Stimulated activated CD4-positive, alpha-beta T cell treated with anti-CD3 and anti-CD28 coated beads, Interleukin-1b, Interleukin-23, amount 100 ng/mL, for 24 hours (primary cell): ENCODE data around the gene RSPH6A.
"Not testable (repeated sequence)": the region's sequence is repeated elsewhere in the genome, so short reads cannot be mapped to it uniquely, and the experiment has no call there.

Experiments used
- DNase-seq, 4 experiments: peaks; one replicate each; pipeline ENCODE4 v3.0.0-alpha.2; 2020; ENCODE audit warnings: low read depth in 4 of 4, low spot score in 1 of 4

Gene RSPH6A

DNA sequence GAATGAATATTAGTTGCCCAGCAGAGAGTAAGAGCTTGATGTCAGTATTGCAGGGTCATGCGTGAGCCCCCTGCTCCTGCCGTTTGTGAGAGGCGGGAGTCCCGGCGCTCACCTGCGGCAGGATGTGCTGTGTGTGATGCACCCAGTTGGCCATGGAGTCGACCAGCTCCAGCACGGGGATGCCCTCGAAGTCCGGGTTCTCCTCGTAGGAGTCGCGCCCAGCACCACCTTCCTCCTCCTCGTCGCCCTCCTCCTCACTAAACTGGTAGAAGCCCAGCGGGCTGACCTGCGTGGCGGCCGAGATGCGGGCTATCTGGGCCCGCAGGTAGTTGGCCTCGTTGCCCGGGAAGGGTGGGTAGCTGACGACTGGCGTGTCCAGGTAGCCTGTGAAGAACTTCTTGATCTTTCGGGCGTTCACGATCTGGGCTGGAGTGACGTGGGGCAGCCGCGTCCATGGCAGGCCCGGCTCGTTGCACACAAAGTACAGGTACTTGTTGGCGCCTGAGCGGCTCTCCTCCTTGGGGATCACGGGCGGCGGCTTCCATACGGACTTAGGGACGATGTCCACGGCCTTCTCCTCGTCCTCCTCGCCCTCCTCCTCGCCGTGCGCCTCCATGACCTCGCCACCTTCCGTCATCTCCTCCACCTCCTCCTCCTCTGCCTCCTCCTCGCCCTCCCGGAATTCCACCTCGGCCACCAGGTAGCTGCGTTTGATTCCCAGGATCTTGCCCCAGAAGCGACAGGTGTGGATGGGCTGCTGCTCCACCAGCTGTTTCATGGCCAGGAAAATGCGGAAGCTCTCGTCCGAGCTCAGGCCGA, 10.8 kb downstream of the RSPH6A start:
- no peak for DNase-seq

DNA sequence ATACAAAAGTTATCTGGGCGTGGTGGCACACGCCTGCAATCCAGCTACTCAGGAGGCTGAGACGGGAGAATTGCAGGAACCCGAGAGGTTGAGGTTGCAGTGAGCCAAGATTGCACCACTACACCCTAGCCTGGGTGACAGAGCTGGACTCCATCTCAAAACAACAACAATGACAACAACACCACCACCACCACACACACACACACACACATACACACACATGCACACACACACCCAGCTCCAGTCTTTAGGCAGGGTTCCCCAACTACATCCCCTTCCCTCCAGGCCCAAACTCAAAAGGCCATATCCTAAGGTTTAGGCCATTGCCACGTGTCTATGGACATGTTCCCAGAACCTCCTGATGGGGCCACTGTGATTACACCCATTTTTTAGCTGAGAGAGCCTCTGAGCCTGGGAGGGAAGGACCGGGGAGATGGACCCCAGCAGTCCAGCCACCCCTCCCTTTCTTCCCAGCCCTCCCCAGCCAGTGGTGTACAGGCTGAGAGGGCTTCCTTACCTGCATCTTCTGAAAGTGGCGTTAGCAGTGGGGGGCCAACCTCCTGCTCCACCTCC, 13.4 kb downstream of the RSPH6A start:
- no peak for DNase-seq

GRCh38 chr19:45800070-45800553, 15.0 kb downstream of the RSPH6A start:
- DNase-seq, result no peak

DNA sequence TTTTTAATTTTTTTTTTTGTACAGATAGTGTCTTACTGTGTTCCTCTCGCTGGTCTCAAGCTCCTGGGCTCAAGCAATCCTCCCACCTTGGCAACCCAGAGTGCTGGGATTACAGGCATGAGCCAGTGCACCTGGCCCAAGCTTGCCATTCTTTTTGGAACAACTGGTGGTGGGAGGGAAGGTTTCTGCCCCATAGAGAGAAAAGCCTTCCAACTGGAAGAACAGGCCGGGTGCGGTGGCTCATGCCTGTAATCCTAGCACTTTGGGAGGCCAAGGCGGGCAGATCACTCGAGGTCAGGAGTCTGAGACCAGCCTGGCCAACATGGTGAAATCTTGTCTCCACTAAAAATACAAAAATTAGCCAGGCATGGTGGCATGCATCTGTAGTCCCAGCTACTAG, 15.6 kb downstream of the RSPH6A start:
- not testable (repeated sequence) for DNase-seq

DNA sequence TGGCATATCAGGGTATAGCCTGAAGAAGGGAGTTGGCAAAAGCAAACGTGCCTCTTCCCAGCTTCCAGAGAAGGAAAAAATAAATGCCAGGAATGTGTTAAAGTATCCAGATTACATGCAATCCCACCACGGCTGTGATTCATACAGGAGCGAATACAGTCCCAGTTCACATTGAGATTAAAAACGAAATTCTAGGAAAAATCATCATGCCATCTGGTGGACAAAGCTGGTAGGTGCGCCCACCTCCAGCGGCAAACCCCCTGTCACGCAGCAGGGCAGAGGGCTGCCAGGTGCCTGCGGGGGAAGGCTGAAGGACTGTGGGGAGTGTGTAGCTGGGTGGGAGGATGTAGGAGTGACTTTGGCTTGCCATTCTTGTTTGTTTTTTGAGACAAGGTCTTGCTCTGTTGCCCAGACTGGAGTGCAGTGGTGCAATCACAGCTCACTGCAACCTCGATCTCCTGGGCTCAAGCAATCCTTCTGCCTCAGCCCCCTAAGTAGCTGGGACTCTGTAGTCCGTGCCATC, 16.1 kb downstream of the RSPH6A start:
- DNase-seq, result peak in 2 of 4 experiments; percentile 31 to 39

- no peak for DNase-seq
Measured at GRCh38 chr19:45794627-45795026, 20.5 kb downstream of the RSPH6A start.

- DNase-seq, result no peak
Measured at GRCh38 chr19:45793876-45794275, 21.2 kb downstream of the RSPH6A start.

DNA sequence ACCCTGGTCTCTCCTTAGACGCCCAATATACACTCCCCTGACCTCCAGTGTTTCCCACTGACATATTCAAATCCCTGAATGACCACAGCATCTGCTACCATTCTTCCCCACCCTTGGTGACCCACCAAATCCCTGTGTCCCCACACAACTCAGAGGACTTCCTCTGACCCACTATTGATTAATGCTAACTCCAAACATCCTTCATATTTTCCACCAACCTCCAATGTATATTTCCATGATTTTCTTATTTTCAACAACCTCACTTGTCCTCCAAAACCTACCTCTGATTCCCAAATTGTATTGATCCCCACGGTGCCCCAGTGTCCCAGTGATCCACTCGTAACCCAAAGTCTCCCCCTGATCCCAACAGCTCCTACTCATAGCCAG, 21.9 kb downstream of the RSPH6A start:
- no peak for DNase-seq

GRCh38 chr19:45792470-45793177, 22.5 kb downstream of the RSPH6A start, which contains the start of gene DMWD:
TSS of gene DMWD (minus strand) at chr19:45792845. CDS start at chr19:45792756, 89 bp downstream.
- DNase-seq, result peak; percentile 99 to 100 (median 100)

GRCh38 chr19:45791744-45792469, 23.2 kb downstream of the RSPH6A start:
- no peak for DNase-seq

- no peak for DNase-seq
Measured at GRCh38 chr19:45790942-45791341, 24.2 kb downstream of the RSPH6A start.

- no peak for DNase-seq
Measured at GRCh38 chr19:45789035-45789786, 25.9 kb downstream of the RSPH6A start.

GRCh38 chr19:45786533-45786894, 28.6 kb downstream of the RSPH6A start:
- DNase-seq, result no peak

DNA sequence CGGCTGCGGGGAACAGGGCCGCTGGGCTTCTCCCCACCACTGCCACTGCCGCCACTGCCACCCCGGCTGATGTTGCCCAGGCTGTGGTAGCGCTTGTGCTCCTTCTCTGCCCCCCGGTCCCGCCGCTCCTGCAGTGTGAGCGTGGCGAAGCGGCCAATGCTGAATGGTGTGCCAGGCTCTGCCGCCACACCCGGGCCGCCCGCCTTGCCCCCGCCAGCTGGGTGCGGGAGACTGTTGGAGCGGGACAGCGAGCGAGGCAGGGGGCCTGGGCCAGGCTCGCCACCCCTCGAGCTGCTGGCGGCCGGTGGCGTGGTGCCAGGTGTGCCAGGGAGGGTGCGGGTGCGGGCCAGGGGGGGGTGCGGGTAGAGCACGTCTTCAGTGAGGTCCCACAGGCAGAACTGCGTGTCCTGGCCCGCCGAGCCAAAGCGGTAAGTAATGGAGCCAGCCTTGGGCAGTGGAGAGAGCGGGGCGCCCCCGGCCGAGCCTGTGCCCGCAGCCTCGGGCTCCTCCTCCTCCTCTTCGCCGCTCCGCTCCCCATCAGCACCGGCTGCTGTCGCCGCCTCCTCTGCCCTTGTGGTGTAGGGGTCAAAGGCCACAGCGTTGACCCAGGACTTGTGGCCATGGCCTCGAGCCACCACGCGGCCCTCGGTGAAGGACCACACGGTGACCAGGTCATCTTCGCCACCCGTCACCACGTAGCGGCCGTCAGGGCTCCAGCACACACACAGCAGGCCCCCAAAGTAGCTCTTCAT, 29.2 kb downstream of the RSPH6A start:
- no peak for DNase-seq

DNA sequence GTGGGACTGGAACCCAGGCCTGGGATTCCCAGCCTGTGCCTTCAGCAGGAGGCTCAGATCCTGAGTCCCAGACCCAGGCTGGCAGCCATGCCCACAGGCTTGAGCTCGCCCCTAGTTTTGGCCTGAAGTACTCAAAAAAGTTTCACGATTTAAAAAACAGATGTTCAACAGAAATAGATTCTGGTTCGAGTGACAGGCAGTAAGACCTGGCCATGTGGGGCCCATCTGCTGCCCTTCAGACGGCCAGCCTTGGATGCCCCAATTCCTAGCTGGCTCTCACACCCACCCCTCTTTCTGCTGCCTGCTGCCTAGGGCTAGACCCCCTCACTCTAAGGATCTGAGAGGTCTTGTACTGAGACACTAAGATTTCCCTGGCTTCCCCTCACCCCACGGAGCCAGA, 30.0 kb downstream of the RSPH6A start:
- no peak for DNase-seq

- no peak for DNase-seq
Measured at GRCh38 chr19:45784096-45784495, 31.0 kb downstream of the RSPH6A start.

GRCh38 chr19:45782820-45783785, 32.0 kb downstream of the RSPH6A start:
- DNase-seq, result no peak

DNA sequence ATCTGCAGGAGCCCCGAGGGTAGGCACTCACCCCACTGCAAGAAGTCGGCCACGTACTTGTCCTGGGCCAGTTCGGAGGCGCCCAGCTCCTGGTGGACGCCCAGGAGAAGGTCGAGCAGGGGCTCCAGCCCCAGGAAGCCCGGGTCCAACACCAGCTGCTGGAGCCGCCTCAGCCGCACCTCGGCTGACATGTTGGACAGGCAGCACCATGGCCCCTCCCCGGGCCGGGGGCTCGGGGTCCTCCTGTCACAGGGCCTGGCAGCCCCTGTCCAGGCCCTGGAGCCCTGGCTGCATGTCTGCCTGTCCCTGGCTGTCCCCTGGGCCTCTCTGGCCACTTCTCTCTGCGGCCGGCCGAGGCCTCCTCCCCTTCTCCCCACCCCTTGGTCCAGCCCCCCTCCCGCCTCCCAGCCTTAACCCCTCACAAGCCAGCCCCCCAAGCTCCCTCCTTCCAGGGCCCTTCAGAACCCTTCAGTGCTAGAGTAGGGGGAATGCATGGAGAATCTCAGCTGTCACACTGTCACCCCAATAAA, 32.9 kb downstream of the RSPH6A start, which contains the start of gene DMPK:
Gene DMPK (minus strand): TSS at position 329 of the 530 bp plus-strand sequence. CDS start 138 bp downstream, at position 191.
- DNase-seq, result no peak
